Testis (tissue), 2 donors: ENCODE data around the gene ADTRP.

Experiments
- POLR2A ChIP-seq: fragments of 450-650 bp; IDR thresholded peaks from one replicate; pipeline ENCODE4 v1.6.1; 2017; ENCODE audit warnings: antibody characterized with exemption, mild to moderate bottlenecking, moderate library complexity
- TF ChIP-seq, protein P1 (sequence below), 3 experiments: fragments of 450-650 bp in 2 of 3; fragments of 200-600 bp in 1 of 3; sonication (generic) in 1 of 3; IDR thresholded peaks; one replicate each; pipeline ENCODE4 v1.5.1; 2016 to 2019; ENCODE audit warnings: antibody characterized with exemption in 3 of 3, mild to moderate bottlenecking in 2 of 3, moderate library complexity in 1 of 3

DNA sequence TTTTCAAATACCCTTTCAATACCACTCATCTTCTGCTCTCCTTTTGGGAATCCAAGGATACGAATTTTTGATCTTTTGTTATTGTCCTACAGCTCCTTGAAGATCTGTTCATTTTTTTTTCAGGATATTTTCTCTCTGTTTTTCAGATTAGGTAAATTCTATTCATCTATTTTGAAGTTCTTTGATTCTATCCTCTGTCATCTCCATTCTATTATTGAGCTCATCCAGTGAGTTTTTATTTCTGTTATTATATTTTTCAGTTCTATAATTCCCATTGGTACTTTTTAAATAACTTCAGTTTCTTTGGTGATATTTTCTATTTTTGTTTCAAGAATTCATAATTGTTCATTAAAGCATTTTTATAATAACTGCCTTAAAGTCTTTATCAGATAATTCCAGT, 14.7 kb upstream of the ADTRP start:
- TF ChIP-seq, protein P1, sequence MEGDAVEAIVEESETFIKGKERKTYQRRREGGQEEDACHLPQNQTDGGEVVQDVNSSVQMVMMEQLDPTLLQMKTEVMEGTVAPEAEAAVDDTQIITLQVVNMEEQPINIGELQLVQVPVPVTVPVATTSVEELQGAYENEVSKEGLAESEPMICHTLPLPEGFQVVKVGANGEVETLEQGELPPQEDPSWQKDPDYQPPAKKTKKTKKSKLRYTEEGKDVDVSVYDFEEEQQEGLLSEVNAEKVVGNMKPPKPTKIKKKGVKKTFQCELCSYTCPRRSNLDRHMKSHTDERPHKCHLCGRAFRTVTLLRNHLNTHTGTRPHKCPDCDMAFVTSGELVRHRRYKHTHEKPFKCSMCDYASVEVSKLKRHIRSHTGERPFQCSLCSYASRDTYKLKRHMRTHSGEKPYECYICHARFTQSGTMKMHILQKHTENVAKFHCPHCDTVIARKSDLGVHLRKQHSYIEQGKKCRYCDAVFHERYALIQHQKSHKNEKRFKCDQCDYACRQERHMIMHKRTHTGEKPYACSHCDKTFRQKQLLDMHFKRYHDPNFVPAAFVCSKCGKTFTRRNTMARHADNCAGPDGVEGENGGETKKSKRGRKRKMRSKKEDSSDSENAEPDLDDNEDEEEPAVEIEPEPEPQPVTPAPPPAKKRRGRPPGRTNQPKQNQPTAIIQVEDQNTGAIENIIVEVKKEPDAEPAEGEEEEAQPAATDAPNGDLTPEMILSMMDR (IDR thresholded peaks at IDR 0.05) = no peak
- TF ChIP-seq POLR2A = no peak
